ENCODE results near the gene OSBPL6. TPM values are rescaled to one million over a fixed set of nuclear protein-coding genes. Genes with fewer than 3 reads are reported as not detected.
"Not testable (repeated sequence)": the region's sequence is repeated elsewhere in the genome, so short reads cannot be mapped to it uniquely, and the experiment has no call there.

Gene OSBPL6
- total RNA-seq, 1 experiment from 2014 or later, result 11.6 TPM

DNA sequence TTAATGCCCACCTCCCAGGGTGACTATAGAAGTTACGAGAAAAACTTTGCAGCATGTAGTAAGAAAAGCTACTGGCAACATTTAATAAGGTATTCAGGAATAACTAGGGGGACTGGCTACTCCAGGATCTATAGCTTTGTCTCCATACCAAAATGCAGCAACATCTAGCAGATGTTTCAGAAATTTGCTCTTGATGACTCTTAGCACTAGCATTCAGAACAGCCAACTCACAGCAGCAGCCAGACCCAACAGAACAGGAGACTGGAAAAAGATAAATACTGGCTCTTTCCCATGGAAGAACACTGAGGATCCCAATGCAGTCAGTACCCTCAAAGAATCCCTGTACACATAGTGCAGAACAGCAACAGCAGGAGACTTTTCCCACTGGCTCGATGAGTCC is 151.6 kb downstream of the OSBPL6 start:
- H3K9me2 ChIP-seq (ENCODE audit: insufficient read depth), result no peaks in the 10 kb centered on the region
- TF ChIP-seq, protein P1, sequence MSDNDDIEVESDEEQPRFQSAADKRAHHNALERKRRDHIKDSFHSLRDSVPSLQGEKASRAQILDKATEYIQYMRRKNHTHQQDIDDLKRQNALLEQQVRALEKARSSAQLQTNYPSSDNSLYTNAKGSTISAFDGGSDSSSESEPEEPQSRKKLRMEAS (IDR thresholded peaks at IDR 0.05), result no peak
- TF ChIP-seq POLR2AphosphoS5 (IDR thresholded peaks at IDR 0.05; ENCODE audit: low read depth, low read length) (no peak), ZNF274 (IDR thresholded peaks at IDR 0.05; ENCODE audit: low read depth, low read length) (no peak), FOSL1 (IDR thresholded peaks at IDR 0.05; ENCODE audit: low read depth) (no peak), TCF7L2 (IDR thresholded peaks at IDR 0.05; ENCODE audit: borderline replicate concordance, extremely low read depth, insufficient read depth, insufficient read length) (no peak)
- BruUV-seq (replicated peaks), result no TSS peak
- no peaks in the 10 kb centered on the region for H3K79me2 ChIP-seq (ENCODE audit: insufficient read depth, low read length)
- H4K20me1 ChIP-seq (ENCODE audit: insufficient read depth), result no peaks in the 10 kb centered on the region
- H3K9me3 ChIP-seq (ENCODE audit: control insufficient read depth in 1 of 2, insufficient read depth in 1 of 2, low read depth in 1 of 2, low read length in 2 of 2), result no peaks in the 10 kb centered on the region
- H3K4me2 ChIP-seq (ENCODE audit: low read length), result no peak overlapping the region
- no peak overlapping the region for H3K4me3 ChIP-seq (replicated peaks in 1 of 2; ENCODE audit: low read depth in 1 of 2, low read length in 2 of 2)
- ChIA-PET POLR2A (no interaction called here), RAD21 (ENCODE audit: low non-redundant PET in 1 of 2, low total read pairs in 2 of 2, uncharacterized antibody in 2 of 2, unreplicated experiment in 2 of 2) (no interaction called here), CTCF (no interaction called here)
- DNase-seq (ENCODE audit: low read depth, low spot score), result no peak
- H3K27me3 ChIP-seq (ENCODE audit: insufficient read depth, low read length), result no peaks in the 10 kb centered on the region
- intact Hi-C loops (cut with micrococcal nuclease), result no loop called here
- no peak overlapping the region for H3K27ac ChIP-seq (ENCODE audit: low read depth, low read length)
- H3K4me1 ChIP-seq (ENCODE audit: control insufficient read depth in 1 of 2, insufficient read depth in 2 of 2, low read length in 2 of 2), result no peaks in the 10 kb centered on the region
- no peaks in the 10 kb centered on the region for H3K36me3 ChIP-seq (ENCODE audit: control insufficient read depth in 1 of 2, insufficient read depth in 2 of 2, low read length in 2 of 2)
- H3K9ac ChIP-seq (ENCODE audit: low read length), result no peak overlapping the region
- no peak overlapping the region for H2AFZ ChIP-seq (ENCODE audit: low read depth, low read length, poor library complexity, severe bottlenecking)
- ATAC-seq, result no peak

DNA sequence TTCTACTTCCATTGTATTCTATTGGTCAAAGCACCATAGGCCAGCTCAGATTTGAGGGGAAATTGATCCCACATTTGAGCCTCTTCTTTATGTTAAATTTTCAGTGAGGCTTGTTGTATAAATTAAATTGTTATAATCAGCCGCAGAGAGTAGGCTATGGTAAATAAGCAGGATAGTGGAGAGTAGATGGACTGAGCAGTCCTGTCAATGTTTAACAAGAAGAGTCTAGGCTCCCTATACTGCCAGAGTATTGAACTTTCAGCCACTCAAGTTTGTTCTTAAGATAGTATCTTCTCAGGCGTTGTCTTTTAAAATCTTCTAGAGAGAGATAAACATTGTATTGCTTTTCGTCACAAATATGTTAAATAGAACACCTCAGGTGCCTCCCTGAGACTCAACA is 155.7 kb downstream of the OSBPL6 start:
- POLR2A ChIA-PET, result no interaction called here
- H3K79me2 ChIP-seq (ENCODE audit: insufficient read depth, low read length), result no peaks in the 10 kb centered on the region
- RAD21 ChIA-PET (ENCODE audit: low non-redundant PET in 1 of 2, low total read pairs in 2 of 2, uncharacterized antibody in 2 of 2, unreplicated experiment in 2 of 2), result no interaction called here
- H3K4me2 ChIP-seq (ENCODE audit: low read length), result no peak overlapping the region
- H3K4me3 ChIP-seq (replicated peaks in 1 of 2; ENCODE audit: low read depth in 1 of 2, low read length in 2 of 2), result no peak overlapping the region
- H3K27me3 ChIP-seq (ENCODE audit: insufficient read depth, low read length), result no peaks in the 10 kb centered on the region
- DNase-seq (ENCODE audit: low read depth, low spot score) (no peak), ATAC-seq (no peak)
- BruUV-seq (replicated peaks), result no TSS peak
- CTCF ChIA-PET, result no interaction called here
- H3K27ac ChIP-seq (ENCODE audit: low read depth, low read length), result no peak overlapping the region
- H3K9me2 ChIP-seq (ENCODE audit: insufficient read depth), result no peaks in the 10 kb centered on the region
- no peaks in the 10 kb centered on the region for H3K36me3 ChIP-seq (ENCODE audit: control insufficient read depth in 1 of 2, insufficient read depth in 2 of 2, low read length in 2 of 2)
- intact Hi-C loops (cut with micrococcal nuclease), result no loop called here
- no peak overlapping the region for H3K9ac ChIP-seq (ENCODE audit: low read length)
- no peak overlapping the region for H2AFZ ChIP-seq (ENCODE audit: low read depth, low read length, poor library complexity, severe bottlenecking)
- H3K9me3 ChIP-seq (ENCODE audit: control insufficient read depth in 1 of 2, insufficient read depth in 1 of 2, low read depth in 1 of 2, low read length in 2 of 2), result no peaks in the 10 kb centered on the region
- H4K20me1 ChIP-seq (ENCODE audit: insufficient read depth), result no peaks in the 10 kb centered on the region
- TF ChIP-seq ZNF274 (IDR thresholded peaks at IDR 0.05; ENCODE audit: low read depth, low read length), result no peak
- TF ChIP-seq SRF (IDR thresholded peaks at IDR 0.05; ENCODE audit: low read depth), result no peak
- TF ChIP-seq JUND (IDR thresholded peaks at IDR 0.05), result no peak
- no peak for TF ChIP-seq ELF1 (IDR thresholded peaks at IDR 0.05; ENCODE audit: borderline replicate concordance, low read depth)
- TF ChIP-seq, protein P1 (IDR thresholded peaks at IDR 0.05), result no peak
- no peaks in the 10 kb centered on the region for H3K4me1 ChIP-seq (ENCODE audit: control insufficient read depth in 1 of 2, insufficient read depth in 2 of 2, low read length in 2 of 2)

DNA sequence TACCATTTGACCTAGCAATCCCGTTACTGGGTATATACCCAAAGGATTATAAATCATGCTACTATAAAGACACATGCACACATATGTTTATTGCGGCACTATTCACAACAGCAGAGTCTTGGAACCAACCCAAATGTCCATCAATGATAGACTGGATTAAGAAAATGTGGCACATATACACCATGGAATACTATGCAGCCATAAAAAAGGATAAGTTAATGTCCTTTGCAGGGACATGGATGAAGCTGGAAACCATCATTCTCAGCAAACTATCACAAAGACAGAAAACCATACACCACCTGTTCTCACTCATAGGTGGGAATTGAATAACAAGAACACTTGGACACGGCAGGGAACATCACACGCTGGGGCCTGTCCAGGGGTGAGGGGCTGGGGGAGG is 163.4 kb downstream of the OSBPL6 start:
- H3K36me3 ChIP-seq (ENCODE audit: control insufficient read depth in 1 of 2, insufficient read depth in 2 of 2, low read length in 2 of 2); H3K4me3 ChIP-seq (replicated peaks in 1 of 2; ENCODE audit: low read depth in 1 of 2, low read length in 2 of 2); RAD21 ChIA-PET (ENCODE audit: low non-redundant PET in 1 of 2, low total read pairs in 2 of 2, uncharacterized antibody in 2 of 2, unreplicated experiment in 2 of 2): not testable (repeated sequence)

More for the DNA sequence above, 163.4 kb downstream of the OSBPL6 start:
- H3K4me2 ChIP-seq (ENCODE audit: low read length); H3K27ac ChIP-seq (ENCODE audit: low read depth, low read length); H3K27me3 ChIP-seq (ENCODE audit: insufficient read depth, low read length); ATAC-seq; CTCF ChIA-PET; H4K20me1 ChIP-seq (ENCODE audit: insufficient read depth); H3K9me3 ChIP-seq (ENCODE audit: control insufficient read depth in 1 of 2, insufficient read depth in 1 of 2, low read depth in 1 of 2, low read length in 2 of 2); H3K9me2 ChIP-seq (ENCODE audit: insufficient read depth); POLR2A ChIA-PET; BruUV-seq (replicated peaks); H3K79me2 ChIP-seq (ENCODE audit: insufficient read depth, low read length); H2AFZ ChIP-seq (ENCODE audit: low read depth, low read length, poor library complexity, severe bottlenecking); intact Hi-C loops (cut with micrococcal nuclease); H3K9ac ChIP-seq (ENCODE audit: low read length); H3K4me1 ChIP-seq (ENCODE audit: control insufficient read depth in 1 of 2, insufficient read depth in 2 of 2, low read length in 2 of 2); DNase-seq (ENCODE audit: low read depth, low spot score): not testable (repeated sequence)

All from HCT116 (cell line).